Progenitor cell of endocrine pancreas (in vitro differentiated cells): ENCODE measurements around the gene KPNA6. TPM values are rescaled to one million over a fixed set of nuclear protein-coding genes. Genes with fewer than 3 reads are reported as not detected.

Source experiments
- DNase-seq: peaks from one replicate; pipeline ENCODE4 v3.0.0; 2021; ENCODE audit warnings: low spot score; ENCODE audit not compliant: unreplicated experiment
- H3K27ac Mint-ChIP-seq: 2 replicates; pipeline ENCODE4 v1.8.0; 2021; ENCODE audit warnings: mild to moderate bottlenecking, moderate library complexity, mixed read lengths
- H3K27me3 Mint-ChIP-seq: 2 replicates; pipeline ENCODE4 v1.8.0; 2021; ENCODE audit warnings: mixed read lengths
- H3K36me3 Mint-ChIP-seq: 2 replicates; pipeline ENCODE4 v1.8.0; 2022; ENCODE audit warnings: mixed read lengths; ENCODE audit not compliant: insufficient read depth
- H3K4me1 Mint-ChIP-seq: 2 replicates; pipeline ENCODE4 v1.8.0; 2021; ENCODE audit warnings: low read depth, mixed read lengths
- H3K4me3 Mint-ChIP-seq: 2 replicates; pipeline ENCODE4 v1.8.0; 2021; ENCODE audit warnings: low read depth, mild to moderate bottlenecking, moderate library complexity, mixed read lengths
- H3K9me3 Mint-ChIP-seq: 2 replicates; pipeline ENCODE4 v1.8.0; 2021; ENCODE audit warnings: low read depth, mixed read lengths
- total RNA-seq: library from RNA; stranded (reverse); gene quantifications from 2 replicates; pipeline ENCODE4 v1.2.1, GENCODE V29; 2021
- TF ChIP-seq, protein P1 (sequence below): fragments of 200-600 bp; sonication (generic); IDR thresholded peaks from one replicate; pipeline ENCODE4 v1.5.0; 2021; ENCODE audit warnings: antibody characterized with exemption, mild to moderate bottlenecking; ENCODE audit not compliant: unreplicated experiment

KPNA6 gene
- total RNA-seq, 1 donor from 2014 or later: 67.0 TPM

DNA sequence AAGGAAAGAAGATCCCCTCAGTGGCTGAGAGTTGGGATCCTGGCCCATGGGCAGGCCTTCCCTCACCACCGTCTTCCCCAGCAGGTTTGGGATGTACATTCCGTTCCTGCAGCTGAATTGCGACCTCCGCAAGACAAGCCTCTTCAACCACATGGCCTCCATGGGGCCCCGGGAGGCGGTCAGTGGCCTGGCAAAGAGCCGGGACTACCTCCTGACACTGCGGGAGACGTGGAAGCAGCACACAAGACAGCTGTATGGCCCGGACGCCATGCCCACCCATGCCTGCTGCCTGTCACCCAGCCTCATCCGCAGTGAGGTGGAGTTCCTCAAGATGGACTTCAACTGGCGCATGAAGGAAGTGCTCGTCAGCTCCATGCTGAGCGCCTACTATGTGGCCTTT, 16.3 kb upstream of the KPNA6 start:
- no peaks in the 10 kb centered on the region for H3K9me3 Mint-ChIP-seq
- no peak for DNase-seq
- TF ChIP-seq, protein P1, sequence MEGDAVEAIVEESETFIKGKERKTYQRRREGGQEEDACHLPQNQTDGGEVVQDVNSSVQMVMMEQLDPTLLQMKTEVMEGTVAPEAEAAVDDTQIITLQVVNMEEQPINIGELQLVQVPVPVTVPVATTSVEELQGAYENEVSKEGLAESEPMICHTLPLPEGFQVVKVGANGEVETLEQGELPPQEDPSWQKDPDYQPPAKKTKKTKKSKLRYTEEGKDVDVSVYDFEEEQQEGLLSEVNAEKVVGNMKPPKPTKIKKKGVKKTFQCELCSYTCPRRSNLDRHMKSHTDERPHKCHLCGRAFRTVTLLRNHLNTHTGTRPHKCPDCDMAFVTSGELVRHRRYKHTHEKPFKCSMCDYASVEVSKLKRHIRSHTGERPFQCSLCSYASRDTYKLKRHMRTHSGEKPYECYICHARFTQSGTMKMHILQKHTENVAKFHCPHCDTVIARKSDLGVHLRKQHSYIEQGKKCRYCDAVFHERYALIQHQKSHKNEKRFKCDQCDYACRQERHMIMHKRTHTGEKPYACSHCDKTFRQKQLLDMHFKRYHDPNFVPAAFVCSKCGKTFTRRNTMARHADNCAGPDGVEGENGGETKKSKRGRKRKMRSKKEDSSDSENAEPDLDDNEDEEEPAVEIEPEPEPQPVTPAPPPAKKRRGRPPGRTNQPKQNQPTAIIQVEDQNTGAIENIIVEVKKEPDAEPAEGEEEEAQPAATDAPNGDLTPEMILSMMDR: no peak
- H3K27ac Mint-ChIP-seq: no peak overlapping the region
- no peaks in the 10 kb centered on the region for H3K27me3 Mint-ChIP-seq
- H3K4me1 Mint-ChIP-seq: no peaks in the 10 kb centered on the region
- H3K4me3 Mint-ChIP-seq: no peak overlapping the region
- peaks cover 9% of the 10 kb centered on the region for H3K36me3 Mint-ChIP-seq

DNA sequence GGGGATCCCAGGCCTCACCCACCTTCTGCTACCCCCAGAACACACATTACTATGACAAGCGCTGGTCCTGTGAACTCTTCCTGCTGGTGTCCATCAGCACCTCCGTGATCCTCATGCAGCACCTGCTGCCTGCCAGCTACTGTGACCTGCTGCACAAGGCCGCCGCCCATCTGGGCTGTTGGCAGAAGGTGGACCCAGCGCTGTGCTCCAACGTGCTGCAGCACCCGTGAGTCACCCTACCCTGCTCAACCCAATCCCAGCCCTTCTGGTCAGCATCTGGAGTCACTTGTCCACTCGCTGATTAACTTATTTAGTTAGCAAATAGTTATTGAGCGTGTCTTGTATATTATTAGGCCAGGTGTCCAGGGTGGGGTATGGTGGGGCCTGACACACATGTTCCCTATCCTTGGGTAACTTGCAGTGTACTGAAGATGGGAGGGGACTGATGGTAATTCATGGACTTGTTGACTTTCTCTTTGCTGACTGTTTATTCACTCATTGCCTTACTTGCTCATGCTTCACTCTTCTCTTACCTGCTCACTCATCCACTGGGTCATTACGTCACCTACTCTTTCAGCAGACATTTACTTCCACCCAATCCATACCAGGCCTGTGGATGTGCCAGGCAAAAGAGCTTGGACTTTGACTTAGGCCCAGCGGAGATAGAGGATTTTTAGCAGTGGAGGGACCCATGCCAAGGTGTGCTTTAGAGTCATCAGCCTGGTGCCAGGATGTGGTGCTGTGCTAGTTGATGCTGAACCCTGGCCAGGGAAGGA, 12.9 kb upstream of the KPNA6 start:
- H3K27me3 Mint-ChIP-seq: no peaks in the 10 kb centered on the region
- peaks cover 15% of the 10 kb centered on the region for H3K36me3 Mint-ChIP-seq
- TF ChIP-seq, protein P1: no peak
- no peaks in the 10 kb centered on the region for H3K9me3 Mint-ChIP-seq
- H3K27ac Mint-ChIP-seq: no peak overlapping the region
- H3K4me3 Mint-ChIP-seq: no peak overlapping the region
- DNase-seq: no peak
- H3K4me1 Mint-ChIP-seq: no peaks in the 10 kb centered on the region

DNA sequence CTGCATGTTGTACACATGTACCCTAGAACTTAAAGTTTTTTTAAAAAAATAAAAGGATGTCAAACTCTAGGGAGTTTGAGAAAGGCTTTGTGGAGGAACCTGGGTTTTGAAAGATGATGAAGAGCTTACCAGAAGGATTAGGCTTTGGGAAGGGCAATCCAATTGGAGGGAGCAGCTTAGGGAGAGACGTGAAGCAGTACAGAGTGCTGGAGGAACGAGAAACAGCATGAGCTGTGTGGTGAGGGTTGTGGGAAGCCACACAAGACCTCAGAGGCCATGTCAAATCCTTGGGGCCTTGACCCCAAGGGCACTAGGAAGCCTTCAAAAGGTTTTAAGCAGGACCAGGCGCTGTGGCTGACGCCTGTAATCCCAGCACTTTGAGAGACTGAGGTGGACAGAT, 8.4 kb upstream of the KPNA6 start:
- TF ChIP-seq, protein P1: no peak
- Mint-ChIP-seq H3K4me3 (no peak overlapping the region), H3K4me1 (peaks cover 4% of the 10 kb centered on the region), H3K9me3 (no peaks in the 10 kb centered on the region), H3K27ac (no peak overlapping the region), H3K36me3 (peaks cover 13% of the 10 kb centered on the region), H3K27me3 (no peaks in the 10 kb centered on the region)
- DNase-seq: no peak

DNA sequence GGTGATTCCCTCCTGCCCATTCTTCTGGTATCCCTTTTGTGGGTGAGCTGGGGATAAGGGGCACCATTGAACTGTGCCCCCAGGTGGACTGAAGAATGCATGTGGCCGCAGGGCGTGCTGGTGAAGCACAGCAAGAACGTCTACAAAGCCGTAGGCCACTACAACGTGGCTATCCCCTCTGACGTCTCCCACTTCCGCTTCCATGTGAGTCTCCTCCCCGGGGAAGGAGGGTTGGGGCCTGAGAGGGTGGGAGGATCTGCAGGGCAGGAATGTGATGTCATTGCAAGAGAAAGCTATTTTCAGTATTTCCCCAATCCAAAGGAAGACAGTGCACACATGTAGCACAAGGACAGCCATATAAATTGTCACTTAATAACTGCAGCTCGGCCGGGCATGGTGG, 7.5 kb upstream of the KPNA6 start:
- no peaks in the 10 kb centered on the region for H3K27me3 Mint-ChIP-seq
- H3K4me1 Mint-ChIP-seq: peaks cover 4% of the 10 kb centered on the region
- DNase-seq: no peak
- TF ChIP-seq, protein P1: no peak
- H3K4me3 Mint-ChIP-seq: no peak overlapping the region
- peaks cover 9% of the 10 kb centered on the region for H3K36me3 Mint-ChIP-seq
- H3K27ac Mint-ChIP-seq: no peak overlapping the region
- no peaks in the 10 kb centered on the region for H3K9me3 Mint-ChIP-seq

DNA sequence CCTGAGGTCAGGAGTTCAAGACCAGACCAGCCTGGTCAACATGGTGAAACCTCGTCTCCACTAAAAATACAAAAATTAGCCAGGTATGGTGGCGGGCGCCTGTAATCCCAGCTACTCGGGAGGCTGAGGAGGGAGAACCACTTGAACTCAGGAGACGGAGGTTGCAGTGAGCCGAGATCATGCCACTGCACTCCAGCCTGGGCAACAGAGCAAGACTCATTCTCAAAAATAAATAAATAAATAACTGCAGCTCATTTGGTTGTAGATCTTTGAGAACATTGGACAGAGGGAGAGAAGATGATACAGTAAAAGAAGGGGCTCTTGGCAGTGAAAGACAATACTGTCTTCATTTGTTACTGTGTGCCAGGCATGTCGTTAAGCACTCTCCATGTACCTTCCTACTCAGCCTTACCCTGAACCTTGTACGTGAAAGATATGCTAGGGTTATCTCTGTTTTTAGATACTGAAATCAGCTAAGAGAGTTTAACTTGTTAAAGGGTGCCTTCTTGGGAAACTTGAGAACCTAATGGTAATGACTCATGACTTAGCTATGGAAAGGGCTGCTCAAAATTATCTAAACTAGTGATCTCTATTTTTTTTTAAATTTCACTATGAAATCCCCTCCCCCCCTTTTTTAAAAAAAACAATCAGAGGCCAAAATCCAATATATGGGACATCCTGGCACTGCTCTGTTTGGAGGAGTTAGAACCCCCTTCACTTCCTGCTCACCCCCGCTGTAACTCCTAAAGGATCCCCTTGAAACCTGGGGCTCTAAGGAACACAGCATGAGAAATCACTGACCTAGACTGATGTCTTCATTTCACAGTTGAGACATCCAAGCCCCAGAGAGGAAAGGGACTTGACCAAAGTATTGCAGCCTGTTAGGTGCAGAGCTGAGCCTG, 6.8 kb upstream of the KPNA6 start:
- Mint-ChIP-seq H3K36me3 (peaks cover 9% of the 10 kb centered on the region), H3K4me3 (no peak overlapping the region), H3K27me3 (no peaks in the 10 kb centered on the region), H3K27ac (no peak overlapping the region), H3K4me1 (peaks cover 4% of the 10 kb centered on the region), H3K9me3 (no peaks in the 10 kb centered on the region)
- no peak for DNase-seq
- TF ChIP-seq, protein P1: no peak
